Common myeloid progenitor, CD34-positive (primary cell): ENCODE measurements around the gene CDK19.
A peak's percentile ranks its signal among the peaks of the same experiment; 100 is the strongest.
"Not testable (repeated sequence)": the region's sequence is repeated elsewhere in the genome, so short reads cannot be mapped to it uniquely, and the experiment has no call there.

Experiments used
- CTCF ChIA-PET: fragments of 350-600 bp; sonication (Branson Sonifier 250); formaldehyde crosslinking; loops from one replicate; lab custom pipeline; 2021; ENCODE audit warnings: antibody characterized with exemption; lab: Charles Lee
- POLR2A ChIA-PET: fragments of 350-600 bp; sonication (Branson Sonifier 250); formaldehyde crosslinking; loops from one replicate; lab custom pipeline; 2021; ENCODE audit warnings: antibody characterized with exemption; lab: Charles Lee
- DNase-seq, 3 donors: peaks; one replicate each; pipeline versions ENCODE4 v3.0.0 to v3.0.0-alpha.2; 2013
- H3K27ac ChIP-seq, 2 experiments: 1 replicate in 1 of 2; 2 replicates in 1 of 2; pipeline ENCODE4 v1.7.0; 2013; ENCODE audit warnings: inconsistent platforms in 2 of 2, low read length in 2 of 2, mild to moderate bottlenecking in 2 of 2, low read depth in 1 of 2, moderate library complexity in 1 of 2; ENCODE audit not compliant: severe bottlenecking in 2 of 2, insufficient read depth in 1 of 2, poor library complexity in 1 of 2
- H3K27me3 ChIP-seq, 5 experiments: replicated peaks in 2 of 5; 1 replicate in 3 of 5; 2 replicates in 2 of 5; pipeline versions ENCODE4 v1.6.1 to v1.7.0; 2013; ENCODE audit warnings: low read length in 4 of 5, mild to moderate bottlenecking in 2 of 5, moderate library complexity in 2 of 5, inconsistent platforms in 1 of 5; ENCODE audit not compliant: insufficient read depth in 5 of 5, control insufficient read depth in 4 of 5
- H3K36me3 ChIP-seq, 4 experiments: 1 replicate in 2 of 4; 2 replicates in 2 of 4; pipeline versions ENCODE4 v1.6.1 to v1.7.0; 2013; ENCODE audit warnings: low read length in 3 of 4, control low read depth in 1 of 4, mild to moderate bottlenecking in 1 of 4; ENCODE audit not compliant: control insufficient read depth in 4 of 4, insufficient read depth in 4 of 4
- H3K4me1 ChIP-seq, 4 experiments: 1 replicate in 3 of 4; 2 replicates in 1 of 4; pipeline versions ENCODE4 v1.6.1 to v1.7.1; 2013; ENCODE audit warnings: low read length in 3 of 4, mild to moderate bottlenecking in 3 of 4, control low read depth in 1 of 4, inconsistent platforms in 1 of 4, moderate library complexity in 1 of 4; ENCODE audit not compliant: control insufficient read depth in 4 of 4, insufficient read depth in 4 of 4; ENCODE audit errors: control extremely low read depth in 1 of 4
- H3K4me3 ChIP-seq, 7 experiments: 1 replicate in 4 of 7; 2 replicates in 3 of 7; pipeline versions ENCODE4 v1.5.1 to v1.7.0; 2013; ENCODE audit warnings: mild to moderate bottlenecking in 7 of 7, low read length in 6 of 7, moderate library complexity in 6 of 7, inconsistent platforms in 2 of 7, low read depth in 2 of 7, control low read depth in 1 of 7; ENCODE audit not compliant: insufficient read depth in 4 of 7, control insufficient read depth in 1 of 7; ENCODE audit errors: extremely low read depth in 1 of 7
- H3K9me3 ChIP-seq, 5 experiments: 1 replicate in 4 of 5; 2 replicates in 1 of 5; pipeline versions ENCODE4 v1.6.1 to v1.7.1; 2013; ENCODE audit warnings: low read length in 4 of 5, mild to moderate bottlenecking in 2 of 5, inconsistent platforms in 1 of 5, low read depth in 1 of 5, moderate library complexity in 1 of 5; ENCODE audit not compliant: control insufficient read depth in 4 of 5, insufficient read depth in 2 of 5; ENCODE audit errors: control extremely low read depth in 1 of 5
- WGBS: methylation state at CpG from one replicate; pipeline ENCODE4 v1.1.5; 2013; ENCODE audit not compliant: insufficient coverage; 5-methylcytosine and 5-hydroxymethylcytosine counted together

The CDK19 gene

DNA sequence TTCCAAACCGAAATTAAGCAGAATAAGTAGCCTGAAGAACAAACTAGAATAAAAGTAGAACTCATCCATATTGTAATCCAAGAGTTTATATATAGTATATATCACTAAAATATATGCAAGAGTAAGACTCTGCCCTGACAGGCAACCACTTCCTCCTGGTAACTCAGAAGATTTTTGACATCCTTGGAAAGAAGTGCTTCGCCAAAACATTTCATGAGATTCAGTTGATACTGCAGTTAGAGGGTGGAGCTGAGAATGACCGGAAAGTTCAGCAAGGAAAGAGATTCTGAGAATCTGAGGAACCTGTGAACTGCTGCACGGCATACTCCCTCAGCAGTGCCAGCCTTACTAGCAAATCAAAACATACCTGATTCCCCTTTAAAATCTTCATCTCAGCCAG lies 79.6 kb downstream of the CDK19 start:
- no peaks in the 10 kb centered on the region for H3K27me3 ChIP-seq
- CTCF ChIA-PET = no interaction called here
- no peak overlapping the region for H3K27ac ChIP-seq
- WGBS = 61% methylated on average over 2 of the region's 4 CpGs
- peaks cover 3 to 20% (median 8%) of the 10 kb centered on the region in 4 experiments for H3K36me3 ChIP-seq
- peaks cover 0 to 14% (median 2%) of the 10 kb centered on the region in 4 experiments for H3K4me1 ChIP-seq
- H3K4me3 ChIP-seq = no peak overlapping the region
- POLR2A ChIA-PET = no interaction called here
- DNase-seq = peak in 1 of 3 donors; percentile 30
- H3K9me3 ChIP-seq = peaks cover 0 to 15% (median 2%) of the 10 kb centered on the region in 5 experiments

DNA sequence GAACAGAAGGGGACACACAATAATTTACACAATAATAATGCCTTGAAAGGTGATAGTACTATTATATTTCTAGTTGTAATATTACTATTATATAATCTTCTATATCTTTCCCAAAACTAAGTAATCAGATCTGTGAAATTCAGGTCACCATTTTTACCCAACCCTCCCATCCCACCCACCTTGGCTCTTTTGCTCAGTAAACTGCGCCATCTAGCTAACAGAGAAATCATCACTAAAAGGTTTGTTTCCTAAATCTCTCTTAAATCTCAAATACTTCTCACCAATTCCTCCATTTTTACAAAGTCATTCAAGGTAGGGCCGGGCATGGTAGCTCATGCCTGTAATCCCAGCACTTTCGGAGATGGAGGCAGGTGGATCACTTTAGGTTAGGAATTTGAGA lies 83.4 kb downstream of the CDK19 start:
- no peak overlapping the region for H3K27ac ChIP-seq
- H3K4me3 ChIP-seq = no peak overlapping the region
- H3K36me3 ChIP-seq = peaks cover 0 to 6% (median 3%) of the 10 kb centered on the region in 4 experiments
- ChIA-PET POLR2A (no interaction called here), CTCF (interaction anchor here (0.9 to 1.2 kb wide), 3 partner anchors 49 to 205 kb away, joined by 3 read pairs; no protein-coding TSS in a partner anchor)
- peaks cover 0 to 5% (median 2%) of the 10 kb centered on the region in 4 experiments for H3K4me1 ChIP-seq
- no peaks in the 10 kb centered on the region for H3K9me3 ChIP-seq
- no peaks in the 10 kb centered on the region for H3K27me3 ChIP-seq
- no peak for DNase-seq
- WGBS = 100% methylated on average over 2 of the region's 3 CpGs

GRCh38 chr6:110731196-110731595 lies 84.1 kb downstream of the CDK19 start:
- POLR2A ChIA-PET = no interaction called here
- no peak for DNase-seq
- 100% methylated on average over 1 of the region's 4 CpGs for WGBS
- Histone ChIP-seq H3K4me3 (no peak overlapping the region), H3K27ac (no peak overlapping the region), H3K36me3 (peaks cover 0 to 6% (median 3%) of the 10 kb centered on the region in 4 experiments), H3K9me3 (no peaks in the 10 kb centered on the region), H3K27me3 (no peaks in the 10 kb centered on the region), H3K4me1 (peaks cover 0 to 5% (median 2%) of the 10 kb centered on the region in 4 experiments)
- CTCF ChIA-PET = no interaction called here

DNA sequence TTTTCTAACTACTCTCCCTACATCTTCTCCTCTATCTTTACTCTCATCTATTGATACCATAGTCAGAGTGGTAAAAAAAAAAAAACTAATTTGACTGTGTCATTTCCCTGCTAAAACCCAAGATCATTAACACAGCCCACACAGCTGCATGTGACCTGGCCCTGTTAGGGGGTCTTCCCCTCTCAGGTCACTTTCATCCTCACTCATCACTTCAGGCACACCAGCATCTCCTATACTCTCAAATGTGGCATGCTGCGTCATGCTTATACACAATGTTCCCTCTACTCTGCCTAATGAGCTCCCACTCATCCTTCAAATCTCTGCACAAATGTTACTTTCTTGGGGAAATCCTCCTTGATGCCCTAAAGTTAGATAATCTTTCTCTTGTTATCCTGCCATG lies 86.8 kb downstream of the CDK19 start:
- ChIA-PET POLR2A (interaction anchor here (0.5 kb wide), 1 partner anchor 157 kb away, joined by 3 read pairs; no protein-coding TSS in a partner anchor), CTCF (interaction anchor here (1.1 kb wide), 1 partner anchor 12 kb away, joined by 4 read pairs; no protein-coding TSS in a partner anchor)
- no peaks in the 10 kb centered on the region for H3K9me3 ChIP-seq
- no peak for DNase-seq
- no peak overlapping the region for H3K4me3 ChIP-seq
- peaks cover 0 to 2% (median under 1%) of the 10 kb centered on the region in 4 experiments for H3K36me3 ChIP-seq
- 90% methylated on average over 1 of the region's 1 CpG for WGBS
- no peak overlapping the region for H3K27ac ChIP-seq
- H3K4me1 ChIP-seq = no peaks in the 10 kb centered on the region
- H3K27me3 ChIP-seq = no peaks in the 10 kb centered on the region

DNA sequence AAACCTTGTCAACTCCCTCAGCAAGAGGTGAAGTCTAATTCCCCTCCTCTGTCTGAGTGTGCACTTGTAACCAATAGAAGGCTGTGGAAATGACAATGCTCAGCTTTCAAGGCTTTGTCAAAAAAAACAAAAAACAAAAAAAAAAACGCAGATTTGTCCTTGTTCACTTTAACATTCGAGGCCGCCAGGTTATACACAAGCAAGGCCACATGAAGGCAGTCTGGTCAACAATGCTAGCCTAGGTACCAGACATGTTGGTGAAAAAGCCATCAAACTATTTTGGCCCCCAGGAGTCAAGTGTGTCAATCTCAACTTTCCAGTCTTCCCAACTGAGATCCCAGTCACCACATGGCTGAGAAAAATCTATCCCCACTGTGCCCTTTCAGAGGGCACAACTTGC lies 92.3 kb downstream of the CDK19 start:
- Histone ChIP-seq H3K9me3 (no peaks in the 10 kb centered on the region), H3K36me3 (peaks cover 0 to 10% (median 4%) of the 10 kb centered on the region in 4 experiments), H3K27me3 (no peaks in the 10 kb centered on the region), H3K4me3 (no peak overlapping the region), H3K27ac (no peak overlapping the region), H3K4me1 (no peaks in the 10 kb centered on the region)
- ChIA-PET POLR2A (no interaction called here), CTCF (no interaction called here)
- WGBS = 100% methylated on average over 2 of the region's 3 CpGs
- no peak for DNase-seq

DNA sequence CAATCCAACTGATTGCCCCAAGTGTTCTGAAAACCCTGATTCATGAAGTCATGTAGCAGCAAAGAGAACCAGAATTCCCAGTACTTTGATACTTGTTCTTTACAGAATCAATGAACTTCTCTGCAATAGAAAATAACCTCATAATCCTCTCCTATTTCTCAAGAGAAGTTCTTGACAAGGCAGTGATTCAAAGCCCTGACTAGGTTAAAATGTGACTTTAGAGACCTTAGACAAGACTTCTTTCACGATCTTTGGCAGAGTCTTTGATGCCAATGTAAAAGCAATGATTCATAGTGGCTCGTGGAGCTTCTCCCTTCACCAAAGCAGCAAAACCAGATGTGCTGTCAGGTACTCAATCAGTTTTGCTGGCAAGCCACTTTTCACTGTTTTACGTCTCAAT lies 95.2 kb downstream of the CDK19 start:
- Histone ChIP-seq H3K9me3 (no peaks in the 10 kb centered on the region), H3K4me1 (no peaks in the 10 kb centered on the region), H3K36me3 (peaks cover 0 to 7% (median 4%) of the 10 kb centered on the region in 4 experiments), H3K4me3 (no peak overlapping the region), H3K27ac (no peak overlapping the region), H3K27me3 (no peaks in the 10 kb centered on the region)
- ChIA-PET POLR2A (no interaction called here), CTCF (no interaction called here)
- WGBS = 100% methylated on average over 2 of the region's 3 CpGs
- DNase-seq = no peak

GRCh38 chr6:110719601-110720000 lies 95.7 kb downstream of the CDK19 start:
- DNase-seq, H3K27me3 ChIP-seq, CTCF ChIA-PET, H3K36me3 ChIP-seq, H3K9me3 ChIP-seq, H3K27ac ChIP-seq, H3K4me3 ChIP-seq, H3K4me1 ChIP-seq: not testable (repeated sequence)
- POLR2A ChIA-PET = interaction anchor here (0.5 kb wide), 1 partner anchor 24 kb away, joined by 3 read pairs; no protein-coding TSS in a partner anchor
- no CpG with 5 or more reads among the region's 7 CpGs for WGBS
